GM20000 (cell line): Measurements from ENCODE around the gene PELO.

Source experiments
- DNase-seq: peaks from one replicate; pipeline ENCODE4 v3.0.0; 2012; ENCODE audit warnings: low spot score
- TF ChIP-seq, protein P1 (sequence below): IDR thresholded peaks from 2 replicates; pipeline ENCODE4 v1.5.1; 2012; ENCODE audit warnings: mild to moderate bottlenecking, control low read depth; ENCODE audit errors: extremely low read depth, missing control alignments

Gene PELO

DNA sequence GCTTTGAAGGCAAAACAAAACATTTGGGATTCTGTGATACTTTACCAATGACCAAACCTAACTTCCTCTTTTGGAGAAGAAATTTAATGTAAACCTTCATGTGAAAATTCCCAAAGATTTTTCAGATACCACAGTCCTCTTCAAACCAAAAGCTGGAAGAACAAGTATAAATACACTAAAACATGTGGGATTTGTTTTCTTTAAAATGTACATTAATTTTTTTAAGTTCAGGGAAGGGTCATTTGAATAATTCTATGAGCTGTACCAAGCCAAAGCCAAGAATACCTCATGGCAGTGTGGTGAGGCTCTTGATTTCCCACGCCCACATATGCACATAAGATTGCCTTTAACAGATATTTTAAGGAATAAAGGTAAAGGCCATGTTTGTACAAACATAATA, 28.4 kb upstream of the PELO start:
- no peak for DNase-seq
- TF ChIP-seq, protein P1, sequence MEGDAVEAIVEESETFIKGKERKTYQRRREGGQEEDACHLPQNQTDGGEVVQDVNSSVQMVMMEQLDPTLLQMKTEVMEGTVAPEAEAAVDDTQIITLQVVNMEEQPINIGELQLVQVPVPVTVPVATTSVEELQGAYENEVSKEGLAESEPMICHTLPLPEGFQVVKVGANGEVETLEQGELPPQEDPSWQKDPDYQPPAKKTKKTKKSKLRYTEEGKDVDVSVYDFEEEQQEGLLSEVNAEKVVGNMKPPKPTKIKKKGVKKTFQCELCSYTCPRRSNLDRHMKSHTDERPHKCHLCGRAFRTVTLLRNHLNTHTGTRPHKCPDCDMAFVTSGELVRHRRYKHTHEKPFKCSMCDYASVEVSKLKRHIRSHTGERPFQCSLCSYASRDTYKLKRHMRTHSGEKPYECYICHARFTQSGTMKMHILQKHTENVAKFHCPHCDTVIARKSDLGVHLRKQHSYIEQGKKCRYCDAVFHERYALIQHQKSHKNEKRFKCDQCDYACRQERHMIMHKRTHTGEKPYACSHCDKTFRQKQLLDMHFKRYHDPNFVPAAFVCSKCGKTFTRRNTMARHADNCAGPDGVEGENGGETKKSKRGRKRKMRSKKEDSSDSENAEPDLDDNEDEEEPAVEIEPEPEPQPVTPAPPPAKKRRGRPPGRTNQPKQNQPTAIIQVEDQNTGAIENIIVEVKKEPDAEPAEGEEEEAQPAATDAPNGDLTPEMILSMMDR = no peak

DNA sequence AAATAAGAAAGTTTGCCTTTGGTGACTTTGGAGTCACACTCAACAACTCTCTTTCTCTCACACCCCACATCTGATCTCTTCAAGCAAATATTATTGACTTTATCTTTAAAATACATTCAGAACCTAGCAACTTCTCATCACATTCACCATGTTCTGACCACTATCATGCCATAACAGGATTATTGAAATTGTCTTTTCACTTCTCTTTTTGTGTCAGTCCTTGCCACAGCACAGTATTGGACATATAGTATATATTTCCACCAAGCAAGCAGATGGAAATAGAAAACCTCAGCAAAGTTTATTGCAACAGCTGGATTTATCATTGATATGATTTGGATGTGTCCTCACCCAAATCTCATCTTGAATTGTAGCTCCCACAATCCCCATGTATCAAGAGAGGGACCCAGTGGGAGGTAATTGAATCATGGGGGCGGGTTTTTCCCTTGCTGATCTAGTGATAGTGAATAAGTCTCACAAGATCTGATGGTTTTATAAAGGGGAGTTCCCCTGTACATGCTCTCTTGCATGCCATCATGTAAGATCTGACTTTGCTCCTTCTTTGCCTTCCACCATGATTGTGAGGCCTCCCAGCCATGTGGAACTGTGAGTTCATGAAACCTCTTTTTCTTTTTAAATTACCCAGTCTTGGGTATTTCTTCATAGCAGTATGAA, 26.9 kb upstream of the PELO start:
- TF ChIP-seq, protein P1 = no peak
- no peak for DNase-seq

DNA sequence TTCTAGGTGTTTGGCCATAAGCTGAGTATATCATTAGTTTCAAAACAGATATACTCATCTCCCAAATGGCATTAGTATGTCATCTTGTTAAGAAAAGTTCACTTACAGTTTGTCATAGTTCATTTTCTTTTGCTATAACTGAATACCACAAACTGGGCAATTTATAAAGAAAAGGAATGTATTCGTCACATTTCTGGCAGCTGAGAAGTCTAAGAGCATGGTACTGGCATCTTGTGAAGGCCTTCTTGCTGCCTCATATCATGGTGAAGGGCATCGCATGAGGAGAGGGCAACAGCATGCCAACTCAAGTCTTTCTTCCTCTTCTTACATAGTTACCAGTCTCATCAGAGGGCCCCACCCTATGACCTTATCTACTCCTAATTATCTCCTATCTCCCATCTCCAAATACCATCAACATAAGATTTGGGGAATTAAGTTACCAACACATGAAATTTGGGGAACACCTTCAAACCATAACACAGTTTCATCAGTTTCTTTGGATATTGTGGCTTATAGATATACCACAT, 20.4 kb upstream of the PELO start:
- TF ChIP-seq, protein P1 = no peak
- no peak for DNase-seq

DNA sequence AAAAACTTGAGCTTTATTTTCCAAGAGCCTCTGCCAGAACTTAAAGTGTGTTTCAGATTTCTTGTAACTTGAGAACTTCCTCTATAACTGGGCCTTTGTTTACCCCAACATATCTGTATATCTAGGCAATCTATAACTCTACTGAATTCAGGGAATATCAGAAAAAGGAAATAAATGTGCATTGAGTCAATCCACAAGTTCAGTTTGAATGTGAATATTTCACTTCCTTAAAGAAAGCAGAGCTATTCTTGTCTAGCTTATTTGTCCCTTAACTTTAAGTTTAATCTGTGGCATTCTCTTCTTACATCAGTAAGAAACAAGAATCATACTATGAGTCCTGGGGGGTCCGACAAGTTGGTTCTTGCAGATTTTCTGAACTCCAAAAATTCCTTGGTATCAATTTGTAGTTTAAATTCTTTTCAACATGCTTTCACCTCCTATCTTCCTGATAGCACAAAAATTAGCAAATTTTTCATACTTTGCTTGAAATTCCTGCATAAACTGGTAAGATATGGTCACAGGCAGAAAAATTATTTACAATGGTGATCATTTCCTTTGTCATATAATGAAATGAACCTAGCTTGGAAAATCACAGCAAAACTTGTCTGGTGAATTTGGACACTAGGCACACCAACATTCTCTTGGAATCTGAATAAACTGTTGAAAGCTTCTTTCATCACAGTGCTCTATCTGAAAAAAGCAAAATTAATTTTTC, 19.8 kb upstream of the PELO start:
- DNase-seq = no peak
- TF ChIP-seq, protein P1 = no peak

DNA sequence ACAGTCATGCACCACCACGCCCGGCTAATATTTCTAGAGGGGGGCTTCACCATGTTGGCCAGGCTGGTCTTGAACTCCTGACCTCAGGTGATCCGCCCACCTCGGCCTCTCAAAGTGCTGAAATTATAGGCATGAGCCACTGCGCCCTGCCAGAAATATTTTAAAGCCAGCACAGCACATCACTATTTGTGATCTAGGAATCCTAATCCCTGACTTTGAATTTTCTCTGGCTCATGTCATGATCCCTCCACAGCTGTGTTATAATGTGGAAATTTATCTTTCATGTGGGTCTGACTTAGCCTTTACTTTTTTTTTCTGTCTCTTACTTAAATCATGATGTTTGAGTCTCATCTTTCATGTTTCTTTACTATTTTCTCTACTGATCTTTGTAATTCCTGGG, 18.7 kb upstream of the PELO start:
- TF ChIP-seq, protein P1 = no peak
- DNase-seq = no peak

DNA sequence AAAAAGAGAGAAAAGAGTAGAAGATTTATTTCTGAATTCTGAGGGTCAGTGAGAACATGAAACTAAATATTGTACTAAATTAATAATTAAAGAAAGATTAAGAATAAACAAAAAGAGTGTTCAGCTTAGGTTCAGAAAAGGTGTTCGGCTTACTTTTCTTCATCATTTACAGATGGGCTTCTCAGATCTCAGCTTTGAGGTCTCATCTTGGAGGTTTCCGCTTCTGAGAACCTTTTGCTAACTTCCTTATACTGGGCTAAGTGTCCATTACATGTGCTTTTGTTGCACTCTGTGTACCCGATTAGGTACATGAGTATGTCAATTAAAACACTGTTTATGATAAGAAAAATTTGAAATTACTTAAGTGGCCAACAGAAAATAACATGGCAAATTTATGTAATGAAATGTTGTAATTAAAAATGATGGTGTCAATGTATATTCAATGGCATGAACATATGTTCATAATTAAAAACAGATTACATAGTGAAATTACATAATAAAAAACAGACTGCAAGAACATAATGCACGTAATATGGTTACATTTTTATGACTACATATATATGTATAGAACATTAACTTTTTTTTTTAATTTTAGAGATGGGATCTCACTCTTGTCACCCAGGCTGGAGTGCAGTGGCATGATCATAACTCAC, 17.3 kb upstream of the PELO start:
- no peak for DNase-seq
- TF ChIP-seq, protein P1 = no peak

DNA sequence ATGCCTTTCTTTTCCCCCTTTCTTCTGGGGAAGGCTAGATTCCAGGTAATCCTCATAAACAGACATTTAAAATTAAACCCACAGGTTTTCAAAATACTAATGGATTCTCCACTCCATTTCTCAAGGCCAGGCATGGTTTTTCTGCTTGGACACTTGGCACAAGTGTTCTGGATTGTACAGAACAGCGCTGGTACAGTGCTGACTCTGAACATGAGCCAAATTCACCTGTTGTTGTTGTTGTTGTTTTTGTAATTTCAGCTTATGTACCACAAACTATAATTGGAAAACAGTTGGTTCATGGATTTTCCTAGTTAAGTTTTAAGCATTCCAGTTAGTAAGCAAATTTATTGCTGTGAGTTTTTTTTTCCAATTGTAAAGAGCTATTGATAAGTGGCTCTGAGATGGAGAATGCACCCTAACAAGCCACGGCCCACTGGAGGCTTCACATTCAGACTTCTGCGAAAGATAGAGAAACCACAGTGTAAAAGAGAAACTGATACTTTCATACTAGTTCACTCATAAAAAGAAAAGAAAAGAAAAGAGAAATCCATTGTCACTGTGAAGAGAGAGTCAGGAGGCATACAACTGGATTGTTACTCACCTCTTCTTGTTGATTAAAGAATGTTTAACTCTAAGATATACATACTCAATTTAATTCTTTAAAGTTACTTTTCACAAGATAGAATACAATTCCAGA, 16.2 kb upstream of the PELO start:
- TF ChIP-seq, protein P1 = no peak
- DNase-seq = peak; percentile 32
